Ishikawa (cell line): ENCODE results near the gene FAM163B.

Experiments used
- CEBPB ChIP-seq: IDR thresholded peaks from 2 replicates; pipeline ENCODE4 v1.6.1; 2012
- CREB1 ChIP-seq: IDR thresholded peaks from 2 replicates; pipeline ENCODE4 v1.6.1; 2012; ENCODE audit warnings: low read depth
- EP300 ChIP-seq: IDR thresholded peaks from 2 replicates; pipeline ENCODE4 v1.6.1; 2012; ENCODE audit warnings: borderline replicate concordance
- FOXM1 ChIP-seq: IDR thresholded peaks from 2 replicates; pipeline ENCODE4 v1.6.1; 2012; ENCODE audit warnings: low read depth, borderline replicate concordance
- RAD21 ChIP-seq: IDR thresholded peaks from 2 replicates; pipeline ENCODE4 v1.6.1; 2012; ENCODE audit warnings: low read depth
- TF ChIP-seq, protein P1 (sequence below): IDR thresholded peaks from 2 replicates; pipeline ENCODE4 v1.6.1; 2012; ENCODE audit warnings: low read depth, mild to moderate bottlenecking

GRCh38 chr9:133601746-133602145, 7.4 kb downstream of the FAM163B start:
- TF ChIP-seq CREB1: no peak
- TF ChIP-seq, protein P1, sequence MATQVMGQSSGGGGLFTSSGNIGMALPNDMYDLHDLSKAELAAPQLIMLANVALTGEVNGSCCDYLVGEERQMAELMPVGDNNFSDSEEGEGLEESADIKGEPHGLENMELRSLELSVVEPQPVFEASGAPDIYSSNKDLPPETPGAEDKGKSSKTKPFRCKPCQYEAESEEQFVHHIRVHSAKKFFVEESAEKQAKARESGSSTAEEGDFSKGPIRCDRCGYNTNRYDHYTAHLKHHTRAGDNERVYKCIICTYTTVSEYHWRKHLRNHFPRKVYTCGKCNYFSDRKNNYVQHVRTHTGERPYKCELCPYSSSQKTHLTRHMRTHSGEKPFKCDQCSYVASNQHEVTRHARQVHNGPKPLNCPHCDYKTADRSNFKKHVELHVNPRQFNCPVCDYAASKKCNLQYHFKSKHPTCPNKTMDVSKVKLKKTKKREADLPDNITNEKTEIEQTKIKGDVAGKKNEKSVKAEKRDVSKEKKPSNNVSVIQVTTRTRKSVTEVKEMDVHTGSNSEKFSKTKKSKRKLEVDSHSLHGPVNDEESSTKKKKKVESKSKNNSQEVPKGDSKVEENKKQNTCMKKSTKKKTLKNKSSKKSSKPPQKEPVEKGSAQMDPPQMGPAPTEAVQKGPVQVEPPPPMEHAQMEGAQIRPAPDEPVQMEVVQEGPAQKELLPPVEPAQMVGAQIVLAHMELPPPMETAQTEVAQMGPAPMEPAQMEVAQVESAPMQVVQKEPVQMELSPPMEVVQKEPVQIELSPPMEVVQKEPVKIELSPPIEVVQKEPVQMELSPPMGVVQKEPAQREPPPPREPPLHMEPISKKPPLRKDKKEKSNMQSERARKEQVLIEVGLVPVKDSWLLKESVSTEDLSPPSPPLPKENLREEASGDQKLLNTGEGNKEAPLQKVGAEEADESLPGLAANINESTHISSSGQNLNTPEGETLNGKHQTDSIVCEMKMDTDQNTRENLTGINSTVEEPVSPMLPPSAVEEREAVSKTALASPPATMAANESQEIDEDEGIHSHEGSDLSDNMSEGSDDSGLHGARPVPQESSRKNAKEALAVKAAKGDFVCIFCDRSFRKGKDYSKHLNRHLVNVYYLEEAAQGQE: no peak
- no peak for TF ChIP-seq RAD21
- TF ChIP-seq CEBPB: no peak
- TF ChIP-seq FOXM1: no peak
- no peak for TF ChIP-seq EP300
